ENCODE measurements around the gene SLC6A3.

Gene SLC6A3

GRCh38 chr5:1418238-1418920, 26.9 kb downstream of the SLC6A3 start:
- Histone ChIP-seq H3K4me3 (no peak overlapping the region), H3K27ac (no peak overlapping the region)
- DNase-seq (ENCODE audit: low spot score), result no peak
- TF ChIP-seq CTCF (IDR thresholded peaks at IDR 0.05), result no peak

GRCh38 chr5:1417586-1418225, 27.5 kb downstream of the SLC6A3 start:
- TF ChIP-seq CTCF (IDR thresholded peaks at IDR 0.05), result no peak
- no peak for DNase-seq (ENCODE audit: low spot score)
- no peak overlapping the region for H3K27ac ChIP-seq
- no peak overlapping the region for H3K4me3 ChIP-seq

GRCh38 chr5:1416856-1417469, 28.3 kb downstream of the SLC6A3 start:
- no peak overlapping the region for H3K4me3 ChIP-seq
- H3K27ac ChIP-seq, result no peak overlapping the region
- DNase-seq (ENCODE audit: low spot score), result no peak
- TF ChIP-seq CTCF (IDR thresholded peaks at IDR 0.05), result no peak

GRCh38 chr5:1415626-1416360, 29.4 kb downstream of the SLC6A3 start:
- H3K27ac ChIP-seq, result no peak overlapping the region
- no peak for DNase-seq (ENCODE audit: low spot score)
- H3K4me3 ChIP-seq, result no peak overlapping the region
- TF ChIP-seq CTCF (IDR thresholded peaks at IDR 0.05), result no peak

GRCh38 chr5:1415059-1415425, 30.2 kb downstream of the SLC6A3 start:
- Histone ChIP-seq H3K27ac (no peak overlapping the region), H3K4me3 (no peak overlapping the region)
- no peak for TF ChIP-seq CTCF (IDR thresholded peaks at IDR 0.05)
- DNase-seq (ENCODE audit: low spot score), result no peak

GRCh38 chr5:1414311-1415058, 30.8 kb downstream of the SLC6A3 start:
- no peak for DNase-seq (ENCODE audit: low spot score)
- H3K4me3 ChIP-seq, result no peak overlapping the region
- TF ChIP-seq CTCF (IDR thresholded peaks at IDR 0.05), result no peak

More at GRCh38 chr5:1414311-1415058, 30.8 kb downstream of the SLC6A3 start:
- H3K27ac ChIP-seq, result no peak overlapping the region

Data from coronary artery (tissue), 2 donors.